ENCODE data around the gene CHST4. TPM values are rescaled to one million over a fixed set of nuclear protein-coding genes. Genes with fewer than 3 reads are reported as not detected.
"Not testable (repeated sequence)": the region's sequence is repeated elsewhere in the genome, so short reads cannot be mapped to it uniquely, and the experiment has no call there.

CHST4 gene
- total and polyA plus RNA-seq, 2 of the 4 experiments (the other 2 are of a cell fraction): not detected

DNA sequence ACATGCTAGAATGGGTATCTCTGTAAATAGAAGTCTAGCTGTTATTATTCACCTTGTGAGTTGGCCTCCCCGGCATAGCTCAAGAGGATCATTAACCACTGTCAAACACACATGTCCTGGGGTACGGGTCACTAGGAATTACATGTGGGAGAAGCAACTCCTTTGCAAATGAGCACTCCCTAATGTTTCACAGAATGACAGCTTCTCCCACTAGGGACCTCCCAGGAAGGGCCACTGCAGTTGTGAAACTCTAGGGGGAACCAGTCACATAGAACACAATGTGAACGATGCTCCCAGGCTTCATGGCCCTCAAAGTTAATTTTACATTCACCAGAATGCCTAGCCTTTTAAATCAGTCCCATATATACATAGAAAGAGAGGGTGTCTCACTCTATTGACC, 24.7 kb upstream of the CHST4 start:
- Histone ChIP-seq H2BK120ac (ENCODE audit: low read depth, low read length) (no peak overlapping the region), H4K5ac (ENCODE audit: low read depth, low read length) (no peak overlapping the region), H3K4ac (ENCODE audit: low read depth, low read length) (no peak overlapping the region), H3K14ac (replicated peaks; ENCODE audit: low read depth, low read length) (no peak overlapping the region), H3K23ac (ENCODE audit: low read depth, low read length) (no peak overlapping the region), H3K79me1 (ENCODE audit: low read depth in 1 of 2, low read length in 2 of 2) (no peaks in the 10 kb centered on the region), H2BK5ac (ENCODE audit: low read depth, low read length, poor library complexity, severe bottlenecking) (no peak overlapping the region), H4K8ac (ENCODE audit: low read depth in 2 of 2, low read length in 2 of 2) (no peak overlapping the region), H4K91ac (ENCODE audit: insufficient read depth, low read depth, low read length) (no peak overlapping the region), H2BK20ac (ENCODE audit: low read depth, low read length) (no peak overlapping the region), H3K9ac (ENCODE audit: low read depth, low read length) (no peak overlapping the region), H3K56ac (ENCODE audit: extremely low read depth, insufficient read depth, low read length) (no peak overlapping the region), H3K27ac (ENCODE audit: insufficient read depth, low read length) (no peak overlapping the region), H3K9me3 (ENCODE audit: control insufficient read depth, insufficient read depth, low read length) (no peaks in the 10 kb centered on the region), H3K27me3 (ENCODE audit: control insufficient read depth, insufficient read depth, low read length) (no peaks in the 10 kb centered on the region; the same call in none of the 2 replicates), H3K9me1 (ENCODE audit: insufficient read depth, low read length) (no peaks in the 10 kb centered on the region), H2AFZ (replicated peaks; ENCODE audit: low read length, poor library complexity) (no peak overlapping the region), H2BK15ac (ENCODE audit: low read depth, low read length) (no peak overlapping the region), H2AK5ac (ENCODE audit: low read depth, low read length) (no peak overlapping the region), H4K20me1 (ENCODE audit: insufficient read depth, low read length) (no peaks in the 10 kb centered on the region), H2AK9ac (replicated peaks; ENCODE audit: low read depth, low read length, poor library complexity) (no peak overlapping the region), H3K4me2 (ENCODE audit: low read depth, low read length) (no peak overlapping the region), H3K4me3 (ENCODE audit: insufficient read depth, low read depth, low read length) (no peak overlapping the region), H3K4me1 (ENCODE audit: control insufficient read depth, insufficient read depth, low read length) (no peaks in the 10 kb centered on the region), H3K36me3 (ENCODE audit: control insufficient read depth, insufficient read depth, low read length) (no peaks in the 10 kb centered on the region), H3K18ac (ENCODE audit: low read depth, low read length) (no peak overlapping the region)
- TF ChIP-seq CHD1 (IDR thresholded peaks at IDR 0.05; ENCODE audit: low read depth, low read length): no peak
- no peak for TF ChIP-seq RCOR1 (IDR thresholded peaks at IDR 0.05; ENCODE audit: insufficient replicate concordance, low read length)
- TF ChIP-seq ELK1 (IDR thresholded peaks at IDR 0.05; ENCODE audit: borderline replicate concordance, low read depth, low read length): no peak
- TF ChIP-seq POLR2A (IDR thresholded peaks at IDR 0.05; ENCODE audit: low read depth, low read length): no peak
- TF ChIP-seq MAZ (IDR thresholded peaks at IDR 0.05; ENCODE audit: borderline replicate concordance, low read depth, low read length): no peak
- CTCF ChIA-PET: interaction anchor here (1.2 to 4.8 kb wide), 2 partner anchors 89 to 109 kb away, joined by 4 to 40 read pairs; no protein-coding TSS in a partner anchor
- DNase-seq: no peak
- no CpG with 5 or more reads among the region's 3 CpGs for WGBS, 2 experiments (ENCODE audit: extremely low coverage in 2 of 2, insufficient read length in 1 of 2)
- intact Hi-C loops (cut with micrococcal nuclease): no loop called here
- ATAC-seq (ENCODE audit: low read depth): no peak
- POLR2A ChIA-PET (ENCODE audit: unreplicated experiment): no interaction called here
- dilution Hi-C loops (cut with HindIII; ENCODE audit: low sequenced_read_pairs, unreplicated experiment): no loop called here
- in situ Hi-C loops (cut with MboI; ENCODE audit: low sequenced_read_pairs): loop anchor here (5.0 kb wide), 1 partner anchor 89 kb away; no protein-coding TSS in a partner anchor
- BruUV-seq (replicated peaks): no TSS peak

DNA sequence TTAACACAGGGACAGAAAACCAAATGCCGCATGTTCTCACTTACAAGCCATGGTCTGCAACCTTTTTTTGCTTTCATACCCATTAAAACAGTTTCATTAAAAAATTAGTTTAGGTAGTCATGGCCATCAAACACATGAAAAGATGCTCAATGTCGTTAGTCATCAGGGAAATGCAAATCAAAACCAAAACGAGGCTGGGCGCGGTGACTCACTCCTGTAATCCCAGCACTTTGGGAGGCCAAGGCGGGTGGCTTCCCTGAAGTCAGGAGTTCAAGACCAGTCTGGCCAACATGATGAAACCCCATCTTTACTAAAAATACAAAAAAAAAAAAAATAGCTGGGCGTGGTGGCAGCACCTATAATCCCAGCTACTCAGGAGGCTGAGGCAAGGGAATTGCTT, 22.2 kb upstream of the CHST4 start:
- H3K56ac ChIP-seq (ENCODE audit: extremely low read depth, insufficient read depth, low read length); H3K79me1 ChIP-seq (ENCODE audit: low read depth in 1 of 2, low read length in 2 of 2); H3K27ac ChIP-seq (ENCODE audit: insufficient read depth, low read length); H2AK5ac ChIP-seq (ENCODE audit: low read depth, low read length); H3K9ac ChIP-seq (ENCODE audit: low read depth, low read length); H3K4me2 ChIP-seq (ENCODE audit: low read depth, low read length); H3K9me3 ChIP-seq (ENCODE audit: control insufficient read depth, insufficient read depth, low read length); H2BK15ac ChIP-seq (ENCODE audit: low read depth, low read length); H3K4ac ChIP-seq (ENCODE audit: low read depth, low read length); H3K4me3 ChIP-seq (ENCODE audit: insufficient read depth, low read depth, low read length); H3K4me1 ChIP-seq (ENCODE audit: control insufficient read depth, insufficient read depth, low read length); dilution Hi-C loops (cut with HindIII; ENCODE audit: low sequenced_read_pairs, unreplicated experiment); intact Hi-C loops (cut with micrococcal nuclease); CTCF ChIA-PET; H3K9me1 ChIP-seq (ENCODE audit: insufficient read depth, low read length); H4K91ac ChIP-seq (ENCODE audit: insufficient read depth, low read depth, low read length); H2BK120ac ChIP-seq (ENCODE audit: low read depth, low read length); H3K23ac ChIP-seq (ENCODE audit: low read depth, low read length); H2AFZ ChIP-seq (replicated peaks; ENCODE audit: low read length, poor library complexity); ATAC-seq (ENCODE audit: low read depth); H4K5ac ChIP-seq (ENCODE audit: low read depth, low read length); H2BK5ac ChIP-seq (ENCODE audit: low read depth, low read length, poor library complexity, severe bottlenecking); H3K14ac ChIP-seq (replicated peaks; ENCODE audit: low read depth, low read length); H4K20me1 ChIP-seq (ENCODE audit: insufficient read depth, low read length); H3K18ac ChIP-seq (ENCODE audit: low read depth, low read length); H3K27me3 ChIP-seq (ENCODE audit: control insufficient read depth, insufficient read depth, low read length); H2BK20ac ChIP-seq (ENCODE audit: low read depth, low read length); BruUV-seq (replicated peaks); H2AK9ac ChIP-seq (replicated peaks; ENCODE audit: low read depth, low read length, poor library complexity); POLR2A ChIA-PET (ENCODE audit: unreplicated experiment); H3K36me3 ChIP-seq (ENCODE audit: control insufficient read depth, insufficient read depth, low read length); DNase-seq; H4K8ac ChIP-seq (ENCODE audit: low read depth in 2 of 2, low read length in 2 of 2): not testable (repeated sequence)
- 37% methylated on average over 2 of the region's 7 CpGs; no CpG with 5 or more reads in 1 of the 2 experiments for WGBS, 2 experiments (ENCODE audit: extremely low coverage in 2 of 2, insufficient read length in 1 of 2)
- in situ Hi-C loops (cut with MboI; ENCODE audit: low sequenced_read_pairs): loop anchor here (5.0 kb wide), 1 partner anchor 92 kb away; no protein-coding TSS in a partner anchor

All from IMR-90 (cell line).